HEK293 (cell line): ENCODE data around the gene TP63.

Experiments
- CTCF ChIP-seq: fragments of 450-650 bp; formaldehyde crosslinking; IDR thresholded peaks from 2 replicates; pipeline ENCODE4 v1.5.1; 2016; ENCODE audit warnings: missing biosample characterization, missing genetic modification characterization
- MYNN ChIP-seq: fragments of 450-650 bp; formaldehyde crosslinking; IDR thresholded peaks from 2 replicates; pipeline ENCODE4 v1.5.1; 2016; ENCODE audit warnings: missing biosample characterization, missing genetic modification characterization, borderline replicate concordance
- OSR2 ChIP-seq: fragments of 450-650 bp; formaldehyde crosslinking; IDR thresholded peaks from 2 replicates; pipeline ENCODE4 v1.5.1; 2016; ENCODE audit warnings: missing biosample characterization, missing genetic modification characterization
- SP3 ChIP-seq: fragments of 450-650 bp; formaldehyde crosslinking; IDR thresholded peaks from 2 replicates; pipeline ENCODE4 v1.5.1; 2016; ENCODE audit warnings: missing biosample characterization, missing genetic modification characterization
- ZBTB8A ChIP-seq: fragments of 450-650 bp; formaldehyde crosslinking; IDR thresholded peaks from 2 replicates; pipeline ENCODE4 v1.5.1; 2016; ENCODE audit warnings: missing biosample characterization, missing genetic modification characterization
- ZNF138 ChIP-seq: fragments of 450-650 bp; formaldehyde crosslinking; IDR thresholded peaks from 2 replicates; pipeline ENCODE4 v1.5.1; 2016; ENCODE audit warnings: missing biosample characterization, missing genetic modification characterization, borderline replicate concordance
- ZNF426 ChIP-seq: fragments of 450-650 bp; formaldehyde crosslinking; IDR thresholded peaks from 2 replicates; pipeline ENCODE4 v1.5.1; 2017; ENCODE audit warnings: missing biosample characterization, missing genetic modification characterization, mild to moderate bottlenecking, inconsistent platforms, moderate library complexity
- ZNF558 ChIP-seq: fragments of 450-650 bp; formaldehyde crosslinking; IDR thresholded peaks from 2 replicates; pipeline ENCODE4 v1.5.1; 2016; ENCODE audit warnings: missing biosample characterization, missing genetic modification characterization
- ZNF621 ChIP-seq: fragments of 450-650 bp; formaldehyde crosslinking; IDR thresholded peaks from 2 replicates; pipeline ENCODE4 v1.5.1; 2017; ENCODE audit warnings: missing biosample characterization, missing genetic modification characterization
- ZNF747 ChIP-seq: fragments of 450-650 bp; formaldehyde crosslinking; IDR thresholded peaks from 2 replicates; pipeline ENCODE4 v1.5.1; 2016; ENCODE audit warnings: missing biosample characterization, missing genetic modification characterization
- ZSCAN4 ChIP-seq: fragments of 450-650 bp; formaldehyde crosslinking; IDR thresholded peaks from 2 replicates; pipeline ENCODE4 v1.5.1; 2017; ENCODE audit warnings: missing biosample characterization, missing genetic modification characterization
- TF ChIP-seq, protein P1 (sequence below): fragments of 450-650 bp; formaldehyde crosslinking; IDR thresholded peaks from 2 replicates; pipeline ENCODE4 v1.5.1; 2016; ENCODE audit warnings: missing biosample characterization, missing genetic modification characterization
- TF ChIP-seq, protein P2 (sequence below): fragments of 450-650 bp; formaldehyde crosslinking; IDR thresholded peaks from 2 replicates; pipeline ENCODE4 v1.5.1; 2016; ENCODE audit warnings: missing biosample characterization, missing genetic modification characterization

DNA sequence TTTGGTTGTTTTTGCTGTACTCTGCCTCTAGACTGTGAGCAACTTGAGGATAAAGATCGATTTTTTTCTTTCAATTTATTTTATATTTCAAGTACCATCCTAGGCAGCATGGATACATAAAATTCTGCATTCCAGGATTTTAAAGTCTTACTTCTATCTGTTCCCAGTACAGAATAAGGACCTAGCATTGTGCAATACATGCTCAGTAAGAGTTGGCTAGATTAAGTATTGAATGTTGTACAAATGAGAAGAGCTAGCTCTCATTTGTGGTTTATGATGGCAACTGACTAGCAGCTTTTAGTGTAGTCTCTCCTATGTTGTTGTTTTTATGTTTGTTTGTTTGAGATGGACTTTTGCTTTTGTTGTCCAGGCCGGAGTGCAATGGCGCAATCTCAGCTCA, 222.7 kb downstream of the TP63 start:
- TF ChIP-seq CTCF (tag by site-specific recombination) (no peak), ZSCAN4 (tag by site-specific recombination) (no peak), ZNF747 (no peak), ZBTB8A (tag by site-specific recombination) (no peak), OSR2 (tag by site-specific recombination) (no peak), ZNF138 (tag by site-specific recombination) (no peak), MYNN (tag by site-specific recombination) (no peak), ZNF426 (no peak), SP3 (tag by site-specific recombination) (no peak), ZNF558 (no peak), ZNF621 (tag by site-specific recombination) (no peak)
- TF ChIP-seq, protein P1, sequence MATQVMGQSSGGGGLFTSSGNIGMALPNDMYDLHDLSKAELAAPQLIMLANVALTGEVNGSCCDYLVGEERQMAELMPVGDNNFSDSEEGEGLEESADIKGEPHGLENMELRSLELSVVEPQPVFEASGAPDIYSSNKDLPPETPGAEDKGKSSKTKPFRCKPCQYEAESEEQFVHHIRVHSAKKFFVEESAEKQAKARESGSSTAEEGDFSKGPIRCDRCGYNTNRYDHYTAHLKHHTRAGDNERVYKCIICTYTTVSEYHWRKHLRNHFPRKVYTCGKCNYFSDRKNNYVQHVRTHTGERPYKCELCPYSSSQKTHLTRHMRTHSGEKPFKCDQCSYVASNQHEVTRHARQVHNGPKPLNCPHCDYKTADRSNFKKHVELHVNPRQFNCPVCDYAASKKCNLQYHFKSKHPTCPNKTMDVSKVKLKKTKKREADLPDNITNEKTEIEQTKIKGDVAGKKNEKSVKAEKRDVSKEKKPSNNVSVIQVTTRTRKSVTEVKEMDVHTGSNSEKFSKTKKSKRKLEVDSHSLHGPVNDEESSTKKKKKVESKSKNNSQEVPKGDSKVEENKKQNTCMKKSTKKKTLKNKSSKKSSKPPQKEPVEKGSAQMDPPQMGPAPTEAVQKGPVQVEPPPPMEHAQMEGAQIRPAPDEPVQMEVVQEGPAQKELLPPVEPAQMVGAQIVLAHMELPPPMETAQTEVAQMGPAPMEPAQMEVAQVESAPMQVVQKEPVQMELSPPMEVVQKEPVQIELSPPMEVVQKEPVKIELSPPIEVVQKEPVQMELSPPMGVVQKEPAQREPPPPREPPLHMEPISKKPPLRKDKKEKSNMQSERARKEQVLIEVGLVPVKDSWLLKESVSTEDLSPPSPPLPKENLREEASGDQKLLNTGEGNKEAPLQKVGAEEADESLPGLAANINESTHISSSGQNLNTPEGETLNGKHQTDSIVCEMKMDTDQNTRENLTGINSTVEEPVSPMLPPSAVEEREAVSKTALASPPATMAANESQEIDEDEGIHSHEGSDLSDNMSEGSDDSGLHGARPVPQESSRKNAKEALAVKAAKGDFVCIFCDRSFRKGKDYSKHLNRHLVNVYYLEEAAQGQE (tag by site-specific recombination), result no peak
- TF ChIP-seq, protein P2, sequence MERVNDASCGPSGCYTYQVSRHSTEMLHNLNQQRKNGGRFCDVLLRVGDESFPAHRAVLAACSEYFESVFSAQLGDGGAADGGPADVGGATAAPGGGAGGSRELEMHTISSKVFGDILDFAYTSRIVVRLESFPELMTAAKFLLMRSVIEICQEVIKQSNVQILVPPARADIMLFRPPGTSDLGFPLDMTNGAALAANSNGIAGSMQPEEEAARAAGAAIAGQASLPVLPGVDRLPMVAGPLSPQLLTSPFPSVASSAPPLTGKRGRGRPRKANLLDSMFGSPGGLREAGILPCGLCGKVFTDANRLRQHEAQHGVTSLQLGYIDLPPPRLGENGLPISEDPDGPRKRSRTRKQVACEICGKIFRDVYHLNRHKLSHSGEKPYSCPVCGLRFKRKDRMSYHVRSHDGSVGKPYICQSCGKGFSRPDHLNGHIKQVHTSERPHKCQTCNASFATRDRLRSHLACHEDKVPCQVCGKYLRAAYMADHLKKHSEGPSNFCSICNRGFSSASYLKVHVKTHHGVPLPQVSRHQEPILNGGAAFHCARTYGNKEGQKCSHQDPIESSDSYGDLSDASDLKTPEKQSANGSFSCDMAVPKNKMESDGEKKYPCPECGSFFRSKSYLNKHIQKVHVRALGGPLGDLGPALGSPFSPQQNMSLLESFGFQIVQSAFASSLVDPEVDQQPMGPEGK (tag by site-specific recombination), result no peak
